ENCODE results near the gene GRIN2C. TPM values are rescaled to one million over a fixed set of nuclear protein-coding genes. Genes with fewer than 3 reads are reported as not detected.
A peak's percentile ranks its signal among the peaks of the same experiment; 100 is the strongest.

Gene GRIN2C
- total RNA-seq, 1 experiment from 2014 or later, result not detected

- Mint-ChIP-seq H3K27ac (ENCODE audit: unreplicated experiment) (no peak overlapping the region), H3K4me3 (ENCODE audit: low read depth, unreplicated experiment) (no peak overlapping the region), H3K4me1 (ENCODE audit: low read depth, unreplicated experiment) (peaks cover 16% of the 10 kb centered on the region), H3K9me3 (ENCODE audit: low read depth, unreplicated experiment) (no peaks in the 10 kb centered on the region), H3K27me3 (ENCODE audit: unreplicated experiment) (no peaks in the 10 kb centered on the region), H3K36me3 (ENCODE audit: insufficient read depth, unreplicated experiment) (peaks cover 25% of the 10 kb centered on the region)
- TF ChIP-seq CTCF (IDR thresholded peaks at IDR 0.05; ENCODE audit: unreplicated experiment), result no peak
- BruUV-seq (replicated peaks), result no TSS peak
- no peak for DNase-seq
- CTCF ChIA-PET, result interaction anchor here (0.8 kb wide), 1 partner anchor 241 kb away, joined by 5 read pairs; no protein-coding TSS in a partner anchor
- intact Hi-C loops (cut with micrococcal nuclease; ENCODE audit: unreplicated experiment), result loop anchor here (10.0 kb wide), 1 partner anchor 214 kb away; no protein-coding TSS in a partner anchor
These were observed 9.2 kb upstream of the GRIN2C start for GRCh38 chr17:74868908-74869255.

DNA sequence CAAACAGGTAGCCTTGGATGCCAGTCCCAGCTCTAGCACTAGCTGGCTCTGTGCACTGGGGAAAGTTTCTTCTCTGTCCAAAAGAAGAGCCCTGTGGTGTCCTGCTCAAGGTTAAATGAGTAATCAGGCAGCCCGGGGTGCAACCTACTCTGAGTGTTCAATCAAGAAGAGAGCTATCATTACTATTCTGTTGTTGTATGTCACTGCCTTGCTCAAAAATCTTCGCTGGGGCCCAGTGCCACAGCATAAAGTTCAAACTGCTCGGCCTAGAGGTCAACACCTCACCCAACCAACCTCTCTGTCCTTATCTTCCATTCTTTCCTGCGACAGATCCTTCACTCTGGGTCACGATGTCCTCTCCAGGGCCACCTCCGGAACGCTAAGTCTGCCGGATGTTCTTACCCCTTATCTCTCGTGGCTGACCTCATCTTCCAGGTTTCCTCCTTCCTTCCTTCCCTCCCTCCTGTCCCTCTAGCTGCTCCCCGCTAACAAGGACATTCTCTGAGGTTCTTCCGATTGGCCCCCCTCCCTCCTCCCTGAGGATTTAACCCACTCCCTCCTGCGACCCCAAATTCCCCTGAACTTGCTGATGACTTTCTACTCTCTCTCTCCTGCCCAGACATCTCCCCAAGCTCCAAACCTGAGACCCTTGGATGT lies 8.7 kb upstream of the GRIN2C start:
- peaks cover 20% of the 10 kb centered on the region for H3K36me3 Mint-ChIP-seq (ENCODE audit: insufficient read depth, unreplicated experiment)
- peaks cover 19% of the 10 kb centered on the region for H3K4me1 Mint-ChIP-seq (ENCODE audit: low read depth, unreplicated experiment)
- H3K27ac Mint-ChIP-seq (ENCODE audit: unreplicated experiment), result no peak overlapping the region
- no peaks in the 10 kb centered on the region for H3K27me3 Mint-ChIP-seq (ENCODE audit: unreplicated experiment)
- H3K9me3 Mint-ChIP-seq (ENCODE audit: low read depth, unreplicated experiment), result peaks cover 4% of the 10 kb centered on the region
- no peak for TF ChIP-seq CTCF (IDR thresholded peaks at IDR 0.05; ENCODE audit: unreplicated experiment)
- H3K4me3 Mint-ChIP-seq (ENCODE audit: low read depth, unreplicated experiment), result no peak overlapping the region
- no TSS peak for BruUV-seq (replicated peaks)
- no peak for DNase-seq
- CTCF ChIA-PET, result interaction anchor here (0.8 kb wide), 1 partner anchor 241 kb away, joined by 5 read pairs; no protein-coding TSS in a partner anchor
- intact Hi-C loops (cut with micrococcal nuclease; ENCODE audit: unreplicated experiment), result loop anchor here (10.0 kb wide), 1 partner anchor 214 kb away; no protein-coding TSS in a partner anchor

GRCh38 chr17:74866198-74866835 lies 6.6 kb upstream of the GRIN2C start:
- peaks cover 5% of the 10 kb centered on the region for H3K27me3 Mint-ChIP-seq (ENCODE audit: unreplicated experiment)
- DNase-seq, result no peak
- no TSS peak for BruUV-seq (replicated peaks)
- H3K27ac Mint-ChIP-seq (ENCODE audit: unreplicated experiment), result no peak overlapping the region
- H3K4me1 Mint-ChIP-seq (ENCODE audit: low read depth, unreplicated experiment), result peaks cover 7% of the 10 kb centered on the region
- H3K36me3 Mint-ChIP-seq (ENCODE audit: insufficient read depth, unreplicated experiment), result peaks cover 4% of the 10 kb centered on the region
- intact Hi-C loops (cut with micrococcal nuclease; ENCODE audit: unreplicated experiment), result loop anchor here (10.0 kb wide), 1 partner anchor 212 kb away; no protein-coding TSS in a partner anchor
- CTCF ChIA-PET, result interaction anchor here (1.0 to 1.2 kb wide), 2 partner anchors 75 to 209 kb away, joined by 3 to 4 read pairs; no protein-coding TSS in a partner anchor
- no peak overlapping the region for H3K4me3 Mint-ChIP-seq (ENCODE audit: low read depth, unreplicated experiment)
- H3K9me3 Mint-ChIP-seq (ENCODE audit: low read depth, unreplicated experiment), result peaks cover 4% of the 10 kb centered on the region
- no peak for TF ChIP-seq CTCF (IDR thresholded peaks at IDR 0.05; ENCODE audit: unreplicated experiment)

GRCh38 chr17:74865504-74866197 lies 6.0 kb upstream of the GRIN2C start:
- Mint-ChIP-seq H3K9me3 (ENCODE audit: low read depth, unreplicated experiment) (peaks cover 4% of the 10 kb centered on the region), H3K27me3 (ENCODE audit: unreplicated experiment) (peaks cover 12% of the 10 kb centered on the region), H3K27ac (ENCODE audit: unreplicated experiment) (no peak overlapping the region), H3K36me3 (ENCODE audit: insufficient read depth, unreplicated experiment) (peaks cover 4% of the 10 kb centered on the region), H3K4me3 (ENCODE audit: low read depth, unreplicated experiment) (no peak overlapping the region), H3K4me1 (ENCODE audit: low read depth, unreplicated experiment) (peaks cover 7% of the 10 kb centered on the region)
- CTCF ChIA-PET, result interaction anchor here (1.0 to 1.2 kb wide), 2 partner anchors 75 to 208 kb away, joined by 3 to 4 read pairs; no protein-coding TSS in a partner anchor
- intact Hi-C loops (cut with micrococcal nuclease; ENCODE audit: unreplicated experiment), result loop anchor here (2.0 to 10.0 kb wide), 2 partner anchors 75 to 211 kb away; no protein-coding TSS in a partner anchor
- DNase-seq, result peak; percentile 20
- no peak for TF ChIP-seq CTCF (IDR thresholded peaks at IDR 0.05; ENCODE audit: unreplicated experiment)
- BruUV-seq (replicated peaks), result no TSS peak
